OCI-LY1 (cell line): ENCODE data around the gene ITPRID1.

Experiments
- EZH2 ChIP-seq: fragments of 200-600 bp; sonication (generic), shearing (Covaris generic); IDR thresholded peaks from 2 replicates; pipeline ENCODE4 v1.8.0; 2017; ENCODE audit warnings: borderline replicate concordance, mixed run types, mild to moderate bottlenecking, antibody characterized with exemption, low read length, moderate library complexity, mixed read lengths
- TF ChIP-seq, protein P1 (sequence below): fragments of 200-600 bp; sonication (generic), shearing (Covaris generic); IDR thresholded peaks from 2 replicates; pipeline ENCODE4 v1.5.1; 2017; ENCODE audit warnings: mild to moderate bottlenecking, antibody characterized with exemption, low read length, moderate library complexity, mixed read lengths

DNA sequence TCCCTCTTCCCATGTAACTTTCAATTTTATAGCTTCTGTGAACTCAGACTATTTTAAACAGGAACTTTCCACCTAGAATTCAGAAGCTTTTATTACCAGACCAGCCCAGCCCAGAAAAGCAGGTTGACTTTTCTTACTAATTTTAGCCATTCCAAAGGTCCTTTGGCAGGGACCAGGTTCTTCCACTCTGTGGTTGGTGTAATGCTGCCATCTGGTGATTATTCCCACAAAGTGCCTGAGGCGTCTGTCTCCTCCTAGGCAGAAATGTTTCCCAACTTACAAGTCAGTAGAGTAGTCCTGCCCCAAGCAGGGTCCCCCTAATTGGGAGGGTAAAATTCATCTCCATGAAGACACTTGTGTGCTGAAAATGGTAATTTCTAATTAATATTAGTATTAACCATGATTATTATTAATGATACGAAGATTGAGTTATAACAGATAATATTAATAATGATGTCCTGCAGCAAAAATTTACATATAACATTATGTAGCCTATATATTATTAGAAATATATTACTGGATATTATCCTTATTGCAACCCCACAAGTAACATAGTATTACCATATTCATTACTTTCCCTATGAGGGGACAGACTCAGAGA, 120.1 kb downstream of the ITPRID1 start:
- TF ChIP-seq, protein P1, sequence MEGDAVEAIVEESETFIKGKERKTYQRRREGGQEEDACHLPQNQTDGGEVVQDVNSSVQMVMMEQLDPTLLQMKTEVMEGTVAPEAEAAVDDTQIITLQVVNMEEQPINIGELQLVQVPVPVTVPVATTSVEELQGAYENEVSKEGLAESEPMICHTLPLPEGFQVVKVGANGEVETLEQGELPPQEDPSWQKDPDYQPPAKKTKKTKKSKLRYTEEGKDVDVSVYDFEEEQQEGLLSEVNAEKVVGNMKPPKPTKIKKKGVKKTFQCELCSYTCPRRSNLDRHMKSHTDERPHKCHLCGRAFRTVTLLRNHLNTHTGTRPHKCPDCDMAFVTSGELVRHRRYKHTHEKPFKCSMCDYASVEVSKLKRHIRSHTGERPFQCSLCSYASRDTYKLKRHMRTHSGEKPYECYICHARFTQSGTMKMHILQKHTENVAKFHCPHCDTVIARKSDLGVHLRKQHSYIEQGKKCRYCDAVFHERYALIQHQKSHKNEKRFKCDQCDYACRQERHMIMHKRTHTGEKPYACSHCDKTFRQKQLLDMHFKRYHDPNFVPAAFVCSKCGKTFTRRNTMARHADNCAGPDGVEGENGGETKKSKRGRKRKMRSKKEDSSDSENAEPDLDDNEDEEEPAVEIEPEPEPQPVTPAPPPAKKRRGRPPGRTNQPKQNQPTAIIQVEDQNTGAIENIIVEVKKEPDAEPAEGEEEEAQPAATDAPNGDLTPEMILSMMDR: peak; percentile 56
- no peak for TF ChIP-seq EZH2
